OCI-LY7 (cell line): ENCODE results near the gene ADGRF1. TPM values are rescaled to one million over a fixed set of nuclear protein-coding genes. Genes with fewer than 3 reads are reported as not detected.
"Not testable (repeated sequence)": the region's sequence is repeated elsewhere in the genome, so short reads cannot be mapped to it uniquely, and the experiment has no call there.

Source experiments
- BruUV-seq: library from RNA; stranded (reverse); fragments of 400-500 nt; replicated peaks from 2 replicates; lab custom pipeline; 2021; lab: Mats Ljungman, UMichigan
- CTCF ChIA-PET: fragments of 300-600 bp; sonication (Branson Sonifier 250); formaldehyde crosslinking; loops from one replicate; lab custom pipeline; 2022; ENCODE audit warnings: antibody characterized with exemption; ENCODE audit not compliant: unreplicated experiment; lab: Charles Lee
- POLR2A ChIA-PET: fragments of 300-600 bp; sonication (Branson Sonifier 250); formaldehyde crosslinking; loops from one replicate; lab custom pipeline; 2022; ENCODE audit warnings: antibody characterized with exemption; lab: Charles Lee
- DNase-seq: peaks from one replicate; pipeline ENCODE4 v3.0.0-alpha.2; 2015; ENCODE audit warnings: low spot score
- H2AFZ ChIP-seq: fragments of 200-600 bp; sonication (generic), shearing (Covaris generic); 2 replicates; pipeline ENCODE4 v1.6.1; 2014; ENCODE audit warnings: mild to moderate bottlenecking, antibody characterized with exemption, low read length, moderate library complexity
- H3K27ac ChIP-seq: fragments of 200-600 bp; sonication (generic); 2 replicates; pipeline ENCODE4 v1.5.1; 2014; ENCODE audit warnings: mixed run types, low read depth, mild to moderate bottlenecking, moderate library complexity, low read length, inconsistent platforms; ENCODE audit not compliant: poor library complexity, severe bottlenecking
- H3K36me3 ChIP-seq: fragments of 200-600 bp; sonication (generic); 2 replicates; pipeline ENCODE4 v1.6.1; 2014; ENCODE audit warnings: mild to moderate bottlenecking, antibody characterized with exemption, low read length, moderate library complexity, mixed read lengths; ENCODE audit not compliant: insufficient read depth
- H3K4me1 ChIP-seq: fragments of 200-600 bp; sonication (generic); 2 replicates; pipeline ENCODE4 v1.5.1; 2014; ENCODE audit warnings: mild to moderate bottlenecking, low read length; ENCODE audit not compliant: insufficient read depth, poor library complexity, severe bottlenecking
- H3K4me2 ChIP-seq: fragments of 200-600 bp; sonication (generic); 2 replicates; pipeline ENCODE4 v1.6.1; 2014; ENCODE audit warnings: mild to moderate bottlenecking, low read length
- H3K4me3 ChIP-seq: fragments of 200-600 bp; sonication (generic); 2 replicates; pipeline ENCODE4 v1.5.1; 2014; ENCODE audit warnings: mild to moderate bottlenecking, low read depth, low read length; ENCODE audit not compliant: poor library complexity, severe bottlenecking
- H3K79me2 ChIP-seq: fragments of 200-600 bp; sonication (generic); 2 replicates; pipeline ENCODE4 v1.6.1; 2016; ENCODE audit warnings: low read depth, mild to moderate bottlenecking, low read length, moderate library complexity, mixed read lengths; ENCODE audit not compliant: insufficient read depth
- H3K9me2 ChIP-seq: fragments of 200-600 bp; sonication (generic); 2 replicates; pipeline ENCODE4 v1.6.1; 2016; ENCODE audit warnings: mild to moderate bottlenecking, low read length, mixed read lengths; ENCODE audit not compliant: insufficient read depth
- H3K9me3 ChIP-seq: fragments of 200-600 bp; sonication (generic); 2 replicates; pipeline ENCODE4 v1.6.1; 2014; ENCODE audit warnings: mild to moderate bottlenecking, mixed run types, low read length, mixed read lengths
- H4K20me1 ChIP-seq: fragments of 200-600 bp; sonication (generic); 2 replicates; pipeline ENCODE4 v1.6.1; 2014; ENCODE audit warnings: mild to moderate bottlenecking, antibody characterized with exemption, low read length, moderate library complexity, mixed read lengths; ENCODE audit not compliant: insufficient read depth
- CTCF ChIP-seq: fragments of 200-600 bp; sonication (generic); conservative IDR thresholded peaks from 2 replicates; pipeline ENCODE4 v1.5.1; 2014; ENCODE audit warnings: mild to moderate bottlenecking, antibody characterized with exemption, low read length, moderate library complexity, mixed read lengths
- EZH2phosphoT487 ChIP-seq: fragments of 200-600 bp; sonication (generic); IDR thresholded peaks from 2 replicates; pipeline ENCODE4 v1.6.1; 2018; ENCODE audit warnings: low read depth, borderline replicate concordance, mild to moderate bottlenecking, mixed run types, antibody characterized with exemption, low read length, moderate library complexity, mixed read lengths
- intact Hi-C: fragments of 100-400 bp; cut with micrococcal nuclease; formaldehyde crosslinking; loops from one replicate; pipeline ENCODE4 v1.10.0; 2022; ENCODE audit not compliant: unreplicated experiment
- total RNA-seq, 2 experiments: library from RNA; depleted of rRNA in 1 of 2; stranded (reverse); fragments of >200 nt in 1 of 2; shearing (Covaris generic) in 1 of 2; gene quantifications; 2 replicates each; pipeline ENCODE4 v1.2.3, GENCODE V29; 2014 to 2022

Gene ADGRF1
- total RNA-seq, 2 experiments from 2014 or later = not detected

GRCh38 chr6:47057830-47058540 lies 15.9 kb upstream of the ADGRF1 start:
- H3K4me3 ChIP-seq = no peak overlapping the region
- no peak for DNase-seq
- H4K20me1 ChIP-seq = no peaks in the 10 kb centered on the region
- CTCF ChIA-PET = no interaction called here
- no peaks in the 10 kb centered on the region for H3K4me1 ChIP-seq
- intact Hi-C loops = no loop called here
- no peak overlapping the region for H3K4me2 ChIP-seq
- TF ChIP-seq CTCF = no peak
- no peak overlapping the region for H2AFZ ChIP-seq
- no peaks in the 10 kb centered on the region for H3K9me3 ChIP-seq
- no peak overlapping the region for H3K27ac ChIP-seq
- H3K9me2 ChIP-seq = no peaks in the 10 kb centered on the region
- no peaks in the 10 kb centered on the region for H3K79me2 ChIP-seq
- BruUV-seq = no TSS peak
- POLR2A ChIA-PET = interaction anchor here (0.6 to 1.2 kb wide), 4 partner anchors 8 to 320 kb away, joined by 3 to 6 read pairs (median 3); no protein-coding TSS in a partner anchor
- no peaks in the 10 kb centered on the region for H3K36me3 ChIP-seq

GRCh38 chr6:47056832-47057231 lies 14.7 kb upstream of the ADGRF1 start:
- Histone ChIP-seq H4K20me1 (no peaks in the 10 kb centered on the region), H3K9me2 (no peaks in the 10 kb centered on the region), H3K27ac (no peak overlapping the region), H3K4me3 (no peak overlapping the region), H2AFZ (no peak overlapping the region), H3K36me3 (no peaks in the 10 kb centered on the region), H3K4me2 (no peak overlapping the region), H3K9me3 (no peaks in the 10 kb centered on the region), H3K79me2 (no peaks in the 10 kb centered on the region), H3K4me1 (no peaks in the 10 kb centered on the region)
- ChIA-PET CTCF (no interaction called here), POLR2A (interaction anchor here (0.6 to 1.2 kb wide), 2 partner anchors 9 to 1073 kb away, joined by 5 to 6 read pairs; no protein-coding TSS in a partner anchor)
- BruUV-seq = no TSS peak
- no peak for TF ChIP-seq CTCF
- no peak for TF ChIP-seq EZH2phosphoT487
- DNase-seq = no peak
- intact Hi-C loops = no loop called here

GRCh38 chr6:47054302-47054701 lies 12.2 kb upstream of the ADGRF1 start:
- H3K79me2 ChIP-seq, H4K20me1 ChIP-seq, H3K36me3 ChIP-seq, H2AFZ ChIP-seq, intact Hi-C loops, H3K9me3 ChIP-seq, BruUV-seq, H3K4me2 ChIP-seq, H3K4me3 ChIP-seq, POLR2A ChIA-PET, H3K27ac ChIP-seq, H3K4me1 ChIP-seq, DNase-seq, CTCF ChIA-PET, H3K9me2 ChIP-seq: not testable (repeated sequence)
